ENCODE measurements around the gene ELAVL3. TPM values are rescaled to one million over a fixed set of nuclear protein-coding genes. Genes with fewer than 3 reads are reported as not detected.
"Not testable (repeated sequence)": the region's sequence is repeated elsewhere in the genome, so short reads cannot be mapped to it uniquely, and the experiment has no call there.

ELAVL3 gene
- total RNA-seq, 2 donors from 2014 or later = not detected

- DNase-seq (ENCODE audit: low spot score in 2 of 2) (peak; percentile 98), ATAC-seq (peak; percentile 94 to 95)
- Mint-ChIP-seq H3K27ac (peak within 1 kb of the TSS; percentile 84 to 99), H3K36me3 (peaks cover 15% of the 10 kb centered on the region in 2 donors), H3K9me3 (no peaks in the 10 kb centered on the region)
Observed at GRCh38 chr19:11435057-11435832, 45.6 kb downstream of the ELAVL3 start, which contains the start of the genes ODAD3 and PRKCSH. ODAD3 (minus strand) TSS chr19:11435121; CDS start chr19:11435016, 105 bp downstream. PRKCSH (plus strand) TSS chr19:11435635; CDS start chr19:11436118, 483 bp downstream.

- ATAC-seq = peak; percentile 12 to 25
- Mint-ChIP-seq H3K27ac (peak overlapping the region; percentile 84 to 99), H3K36me3 (peaks cover 15% of the 10 kb centered on the region in 2 donors), H3K9me3 (no peaks in the 10 kb centered on the region)
- DNase-seq (ENCODE audit: low spot score in 2 of 2) = no peak
Observed at GRCh38 chr19:11434703-11435056, 46.2 kb downstream of the ELAVL3 start.

GRCh38 chr19:11433526-11433925, 47.3 kb downstream of the ELAVL3 start:
- not testable (repeated sequence) for ATAC-seq; H3K9me3 Mint-ChIP-seq; DNase-seq (ENCODE audit: low spot score in 2 of 2)
- H3K27ac Mint-ChIP-seq = peak overlapping the region in 1 of 2 donors; percentile 37
- H3K36me3 Mint-ChIP-seq = peaks cover 15% of the 10 kb centered on the region in 2 donors

- peaks cover under 1 to 2% of the 10 kb centered on the region in 2 donors for H3K36me3 Mint-ChIP-seq
- DNase-seq (ENCODE audit: low spot score in 2 of 2) = no peak
Observed at GRCh38 chr19:11426656-11427055, 54.2 kb downstream of the ELAVL3 start.

GRCh38 chr19:11425719-11426457, 55.0 kb downstream of the ELAVL3 start:
- DNase-seq (ENCODE audit: low spot score in 2 of 2) = no peak
- ATAC-seq = no peak
- H3K27ac Mint-ChIP-seq = no peak overlapping the region
- no peaks in the 10 kb centered on the region for H3K9me3 Mint-ChIP-seq
- peaks cover 4 to 6% of the 10 kb centered on the region in 2 donors for H3K36me3 Mint-ChIP-seq

More at GRCh38 chr19:11426656-11427055, 54.2 kb downstream of the ELAVL3 start:
- ATAC-seq = no peak
- Mint-ChIP-seq H3K27ac (no peak overlapping the region), H3K9me3 (no peaks in the 10 kb centered on the region)

- no peak overlapping the region for H3K27ac Mint-ChIP-seq
- no peak for ATAC-seq
- no peaks in the 10 kb centered on the region for H3K9me3 Mint-ChIP-seq
- peaks cover 4 to 6% of the 10 kb centered on the region in 2 donors for H3K36me3 Mint-ChIP-seq
- no peak for DNase-seq (ENCODE audit: low spot score in 2 of 2)
Observed at GRCh38 chr19:11423791-11424181, 57.1 kb downstream of the ELAVL3 start.

GRCh38 chr19:11423164-11423790, 57.6 kb downstream of the ELAVL3 start:
- no peak overlapping the region for H3K27ac Mint-ChIP-seq
- DNase-seq (ENCODE audit: low spot score in 2 of 2) (no peak), ATAC-seq (no peak)
- H3K36me3 Mint-ChIP-seq = peaks cover 4 to 6% of the 10 kb centered on the region in 2 donors
- no peaks in the 10 kb centered on the region for H3K9me3 Mint-ChIP-seq

GRCh38 chr19:11422163-11423065, 58.4 kb downstream of the ELAVL3 start:
- Mint-ChIP-seq H3K27ac (no peak overlapping the region), H3K36me3 (peaks cover 4 to 6% of the 10 kb centered on the region in 2 donors), H3K9me3 (no peaks in the 10 kb centered on the region)
- ATAC-seq (peak; percentile 78 to 97), DNase-seq (ENCODE audit: low spot score in 2 of 2) (peak; percentile 72 to 85)

GRCh38 chr19:11421371-11422098, 59.3 kb downstream of the ELAVL3 start:
- DNase-seq (ENCODE audit: low spot score in 2 of 2) = peak in 1 of 2 donors; percentile 64
- Mint-ChIP-seq H3K27ac (no peak overlapping the region), H3K36me3 (peaks cover 4 to 6% of the 10 kb centered on the region in 2 donors), H3K9me3 (no peaks in the 10 kb centered on the region)
- ATAC-seq = peak; percentile 40 to 74

- DNase-seq (ENCODE audit: low spot score in 2 of 2) (no peak), ATAC-seq (peak in 1 of 2 donors; percentile 3)
- H3K36me3 Mint-ChIP-seq = peaks cover 4 to 6% of the 10 kb centered on the region in 2 donors
- no peaks in the 10 kb centered on the region for H3K9me3 Mint-ChIP-seq
- no peak overlapping the region for H3K27ac Mint-ChIP-seq
Observed at GRCh38 chr19:11420429-11421370, 60.1 kb downstream of the ELAVL3 start.

- Mint-ChIP-seq H3K27ac (no peak within 1 kb of the TSS), H3K36me3 (peaks cover 4 to 6% of the 10 kb centered on the region in 2 donors), H3K9me3 (no peaks in the 10 kb centered on the region)
- ATAC-seq (no peak), DNase-seq (ENCODE audit: low spot score in 2 of 2) (no peak)
Observed at GRCh38 chr19:11418549-11419506, 62.0 kb downstream of the ELAVL3 start, which contains the start of gene RGL3. RGL3 (minus strand) TSS chr19:11419314; CDS start chr19:11419278, 36 bp downstream.

- H3K36me3 Mint-ChIP-seq = peaks cover 4 to 6% of the 10 kb centered on the region in 2 donors
- ATAC-seq = no peak
Observed at GRCh38 chr19:11418094-11418548, 62.7 kb downstream of the ELAVL3 start.

GRCh38 chr19:11416346-11417052, 64.3 kb downstream of the ELAVL3 start:
- Mint-ChIP-seq H3K36me3 (peaks cover 2 to 3% of the 10 kb centered on the region in 2 donors), H3K9me3 (no peaks in the 10 kb centered on the region), H3K27ac (peak overlapping the region in 1 of 2 donors; percentile 2)
- ATAC-seq (no peak), DNase-seq (ENCODE audit: low spot score in 2 of 2) (no peak)

More at GRCh38 chr19:11418094-11418548, 62.7 kb downstream of the ELAVL3 start:
- Mint-ChIP-seq H3K27ac (no peak overlapping the region), H3K9me3 (no peaks in the 10 kb centered on the region)
- no peak for DNase-seq (ENCODE audit: low spot score in 2 of 2)

All from activated naive CD4-positive, alpha-beta T cell treated with anti-CD3 and anti-CD28 coated beads, Interleukin-2, amount 50 U/mL, for 72 hours (primary cell).